ENCODE results near the gene PTTG1IP. TPM values are rescaled to one million over a fixed set of nuclear protein-coding genes. Genes with fewer than 3 reads are reported as not detected.

PTTG1IP gene
- total and polyA plus RNA-seq, 2 donors from 2014 or later, result 187 to 378 TPM

DNA sequence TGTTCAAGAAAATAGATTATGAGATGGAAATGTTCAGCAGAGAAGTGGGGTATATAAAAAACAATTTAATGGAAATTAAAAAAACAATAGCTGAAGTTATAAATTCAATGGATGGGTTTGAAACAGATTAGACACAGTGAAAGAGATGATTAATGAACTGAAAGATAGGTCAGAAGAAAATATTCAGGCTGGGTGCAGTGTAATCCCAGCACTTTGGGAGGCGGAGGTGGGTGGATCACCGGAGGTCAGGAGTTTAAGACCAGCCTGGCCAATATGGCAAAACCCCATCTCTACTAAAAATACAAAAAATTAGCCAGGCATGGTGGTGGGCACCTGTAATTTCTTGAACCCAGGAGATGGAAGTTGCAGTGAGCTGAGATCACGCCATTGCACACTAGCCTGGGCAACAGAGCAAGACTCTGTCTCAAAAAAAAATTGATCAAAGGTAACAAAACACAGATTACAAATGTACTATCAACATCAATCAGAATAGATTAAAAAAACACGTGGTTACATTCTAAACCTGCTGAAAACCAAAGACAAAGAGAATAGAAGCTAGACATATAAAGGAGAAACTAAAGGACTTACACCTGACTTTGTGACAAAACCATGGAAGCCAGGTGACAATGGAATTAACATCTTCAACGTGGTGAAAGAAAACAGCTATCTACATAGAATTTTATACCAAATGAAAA is 50.9 kb downstream of the PTTG1IP start:
- Histone ChIP-seq H3K4me1 (ENCODE audit: control insufficient read depth in 2 of 3, insufficient read depth in 2 of 3, low read depth in 1 of 3, low read length in 3 of 3) (peaks cover 0 to 2% (median 0%) of the 10 kb centered on the region in 3 donors), H3K27ac (ENCODE audit: low read depth in 2 of 2, low read length in 2 of 2) (no peak overlapping the region), H3K27me3 (ENCODE audit: control insufficient read depth, insufficient read depth, low read length) (no peaks in the 10 kb centered on the region), H3K4me3 (ENCODE audit: low read length in 3 of 3) (no peak overlapping the region), H3K9ac (ENCODE audit: low read length in 3 of 3) (no peak overlapping the region), H3K9me3 (ENCODE audit: control insufficient read depth in 2 of 3, insufficient read depth in 1 of 3, low read length in 3 of 3) (peaks cover 0 to 13% (median 0%) of the 10 kb centered on the region in 3 donors), H3K36me3 (ENCODE audit: control insufficient read depth in 2 of 3, insufficient read depth in 3 of 3, low read length in 3 of 3) (no peaks in the 10 kb centered on the region)
- intact Hi-C loops (cut with DNase I), result no loop called here
- DNase-seq, result no peak
- no peak for FAIRE-seq
- no peak for TF ChIP-seq CTCF (IDR thresholded peaks at IDR 0.05; ENCODE audit: borderline replicate concordance, extremely low read depth, insufficient read depth)

GRCh38 chr21:44820851-44821250 is 52.6 kb downstream of the PTTG1IP start:
- DNase-seq (no peak), FAIRE-seq (no peak)
- TF ChIP-seq CTCF (IDR thresholded peaks at IDR 0.05; ENCODE audit: borderline replicate concordance, extremely low read depth, insufficient read depth), result no peak
- Histone ChIP-seq H3K4me3 (ENCODE audit: low read length in 3 of 3) (no peak overlapping the region), H3K9ac (ENCODE audit: low read length in 3 of 3) (no peak overlapping the region), H3K36me3 (ENCODE audit: control insufficient read depth in 2 of 3, insufficient read depth in 3 of 3, low read length in 3 of 3) (no peaks in the 10 kb centered on the region), H3K27ac (ENCODE audit: low read depth in 2 of 2, low read length in 2 of 2) (no peak overlapping the region), H3K4me1 (ENCODE audit: control insufficient read depth in 2 of 3, insufficient read depth in 2 of 3, low read depth in 1 of 3, low read length in 3 of 3) (peaks cover 0 to 9% (median 0%) of the 10 kb centered on the region in 3 donors), H3K27me3 (ENCODE audit: control insufficient read depth, insufficient read depth, low read length) (no peaks in the 10 kb centered on the region), H3K9me3 (ENCODE audit: control insufficient read depth in 2 of 3, insufficient read depth in 1 of 3, low read length in 3 of 3) (peaks cover 0 to 13% (median 0%) of the 10 kb centered on the region in 3 donors)
- intact Hi-C loops (cut with DNase I), result no loop called here

DNA sequence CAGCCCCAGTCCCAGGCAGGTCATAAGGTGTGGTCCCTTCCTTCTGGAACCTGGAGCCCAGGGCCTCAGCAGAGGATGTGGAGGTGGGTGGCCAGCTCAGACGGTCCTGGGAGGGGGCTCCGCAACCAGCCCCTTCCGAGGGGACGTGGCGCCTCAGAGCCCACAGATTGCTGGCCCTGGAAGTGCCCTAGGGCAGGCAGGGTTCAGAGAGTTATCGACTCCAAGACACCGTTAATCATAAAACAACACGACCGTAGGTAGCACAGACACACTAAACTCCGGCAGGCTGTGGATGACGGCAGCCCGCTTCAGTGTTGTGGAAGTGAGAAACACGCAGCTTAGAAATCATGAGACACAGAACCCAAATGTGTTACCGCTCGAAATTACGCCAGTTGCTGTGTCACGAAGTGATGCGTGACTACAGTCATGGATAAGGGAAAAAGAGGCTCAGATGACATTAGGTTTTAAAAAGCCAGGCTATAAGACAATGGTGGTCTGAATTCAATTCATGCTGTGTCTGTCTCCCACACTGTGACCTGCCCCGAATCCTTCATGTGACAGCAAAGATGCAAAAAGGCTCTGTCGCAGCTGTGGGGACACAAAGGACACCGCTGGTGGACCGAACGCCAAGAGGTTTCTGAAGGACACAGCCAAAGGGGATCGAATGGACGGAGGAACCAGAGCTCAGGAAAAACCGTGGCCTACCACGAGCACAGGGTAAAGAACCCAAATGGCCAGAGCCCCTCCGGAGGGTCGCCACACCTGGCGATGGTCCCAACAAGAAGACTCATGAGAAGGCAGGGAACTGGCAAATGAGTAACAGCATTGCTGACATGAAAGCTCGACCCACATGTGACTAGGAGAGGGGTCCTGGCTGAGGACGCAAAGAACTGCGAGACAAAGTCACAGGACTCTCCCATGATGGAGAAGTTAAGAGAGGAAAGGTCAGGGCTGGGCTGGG is 53.9 kb downstream of the PTTG1IP start:
- Histone ChIP-seq H3K27me3 (ENCODE audit: control insufficient read depth, insufficient read depth, low read length) (no peaks in the 10 kb centered on the region), H3K9ac (ENCODE audit: low read length in 3 of 3) (no peak overlapping the region), H3K36me3 (ENCODE audit: control insufficient read depth in 2 of 3, insufficient read depth in 3 of 3, low read length in 3 of 3) (no peaks in the 10 kb centered on the region), H3K9me3 (ENCODE audit: control insufficient read depth in 2 of 3, insufficient read depth in 1 of 3, low read length in 3 of 3) (peaks cover 0 to 13% (median 0%) of the 10 kb centered on the region in 3 donors), H3K4me3 (ENCODE audit: low read length in 3 of 3) (no peak overlapping the region), H3K4me1 (ENCODE audit: control insufficient read depth in 2 of 3, insufficient read depth in 2 of 3, low read depth in 1 of 3, low read length in 3 of 3) (peaks cover 0 to 9% (median 0%) of the 10 kb centered on the region in 3 donors), H3K27ac (ENCODE audit: low read depth in 2 of 2, low read length in 2 of 2) (no peak overlapping the region)
- FAIRE-seq (no peak), DNase-seq (no peak)
- no peak for TF ChIP-seq CTCF (IDR thresholded peaks at IDR 0.05; ENCODE audit: borderline replicate concordance, extremely low read depth, insufficient read depth)
- intact Hi-C loops (cut with DNase I), result no loop called here
